Tibial nerve (tissue), 4 donors: ENCODE data around the gene KRTAP3-3.

Experiments
- EP300 ChIP-seq, 2 donors: sonication (generic); formaldehyde crosslinking; IDR thresholded peaks; one replicate each; pipeline ENCODE4 v1.6.1; 2017; ENCODE audit warnings: antibody characterized with exemption in 2 of 2, mild to moderate bottlenecking in 1 of 2
- TF ChIP-seq, protein P1 (sequence below), 5 experiments: fragments of 200-600 bp in 3 of 5; fragments of 450-650 bp in 2 of 5; sonication (generic) in 3 of 5; IDR thresholded peaks; one replicate each; pipeline ENCODE4 v1.5.1; 2016 to 2019; ENCODE audit warnings: antibody characterized with exemption in 5 of 5, mild to moderate bottlenecking in 3 of 5, moderate library complexity in 2 of 5

DNA sequence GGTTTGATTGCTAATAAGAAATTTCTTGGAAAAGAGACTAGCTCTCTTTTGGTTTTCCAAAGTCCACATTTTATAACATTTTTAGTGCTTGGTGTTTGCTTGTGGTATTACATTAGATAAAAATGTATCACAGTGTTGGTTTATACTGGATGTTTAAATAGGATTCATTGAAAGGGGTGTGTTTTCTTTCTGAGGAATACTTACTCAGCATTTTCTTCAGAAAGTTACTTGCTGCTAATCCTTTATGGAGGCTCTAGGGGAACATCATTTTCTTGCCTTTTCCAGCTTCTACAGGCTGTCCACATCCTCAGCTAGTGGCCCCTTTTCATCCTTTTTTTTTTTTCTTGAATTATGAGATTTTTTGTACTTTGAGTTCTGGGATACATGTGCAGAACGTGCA is 26.4 kb downstream of the KRTAP3-3 start:
- TF ChIP-seq, protein P1, sequence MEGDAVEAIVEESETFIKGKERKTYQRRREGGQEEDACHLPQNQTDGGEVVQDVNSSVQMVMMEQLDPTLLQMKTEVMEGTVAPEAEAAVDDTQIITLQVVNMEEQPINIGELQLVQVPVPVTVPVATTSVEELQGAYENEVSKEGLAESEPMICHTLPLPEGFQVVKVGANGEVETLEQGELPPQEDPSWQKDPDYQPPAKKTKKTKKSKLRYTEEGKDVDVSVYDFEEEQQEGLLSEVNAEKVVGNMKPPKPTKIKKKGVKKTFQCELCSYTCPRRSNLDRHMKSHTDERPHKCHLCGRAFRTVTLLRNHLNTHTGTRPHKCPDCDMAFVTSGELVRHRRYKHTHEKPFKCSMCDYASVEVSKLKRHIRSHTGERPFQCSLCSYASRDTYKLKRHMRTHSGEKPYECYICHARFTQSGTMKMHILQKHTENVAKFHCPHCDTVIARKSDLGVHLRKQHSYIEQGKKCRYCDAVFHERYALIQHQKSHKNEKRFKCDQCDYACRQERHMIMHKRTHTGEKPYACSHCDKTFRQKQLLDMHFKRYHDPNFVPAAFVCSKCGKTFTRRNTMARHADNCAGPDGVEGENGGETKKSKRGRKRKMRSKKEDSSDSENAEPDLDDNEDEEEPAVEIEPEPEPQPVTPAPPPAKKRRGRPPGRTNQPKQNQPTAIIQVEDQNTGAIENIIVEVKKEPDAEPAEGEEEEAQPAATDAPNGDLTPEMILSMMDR (IDR thresholded peaks at IDR 0.05) = no peak
- no peak for TF ChIP-seq EP300 (IDR thresholded peaks at IDR 0.05)
